VCaP (cell line): Measurements from ENCODE around the gene ALOXE3.

ENCODE experiments used
- H3K27ac ChIP-seq: fragments of 450-650 bp; 2 replicates; pipeline ENCODE4 v1.5.1; 2017
- CTCF ChIP-seq: fragments of 450-650 bp; conservative IDR thresholded peaks from 2 replicates; pipeline ENCODE4 v1.5.1; 2017; ENCODE audit warnings: mild to moderate bottlenecking, moderate library complexity

ALOXE3 gene

GRCh38 chr17:8105957-8106398, 12.3 kb downstream of the ALOXE3 start:
- TF ChIP-seq CTCF = no peak
- H3K27ac ChIP-seq = no peak overlapping the region

GRCh38 chr17:8104911-8105310, 13.4 kb downstream of the ALOXE3 start:
- no peak overlapping the region for H3K27ac ChIP-seq
- no peak for TF ChIP-seq CTCF

GRCh38 chr17:8103549-8103948, 14.8 kb downstream of the ALOXE3 start:
- H3K27ac ChIP-seq = no peak overlapping the region

GRCh38 chr17:8101721-8102120, 16.6 kb downstream of the ALOXE3 start:
- no peak overlapping the region for H3K27ac ChIP-seq
- TF ChIP-seq CTCF = no peak

More at GRCh38 chr17:8103549-8103948, 14.8 kb downstream of the ALOXE3 start:
- no peak for TF ChIP-seq CTCF

GRCh38 chr17:8100763-8101162, 17.6 kb downstream of the ALOXE3 start:
- H3K27ac ChIP-seq = no peak overlapping the region
- TF ChIP-seq CTCF = no peak

- no peak for TF ChIP-seq CTCF
Observed at GRCh38 chr17:8100111-8100510, 18.2 kb downstream of the ALOXE3 start.

GRCh38 chr17:8096541-8096940, 21.8 kb downstream of the ALOXE3 start:
- no peak overlapping the region for H3K27ac ChIP-seq
- no peak for TF ChIP-seq CTCF

More at GRCh38 chr17:8100111-8100510, 18.2 kb downstream of the ALOXE3 start:
- H3K27ac ChIP-seq = no peak overlapping the region
